ENCODE measurements around the gene NFU1. TPM values are rescaled to one million over a fixed set of nuclear protein-coding genes. Genes with fewer than 3 reads are reported as not detected.

The NFU1 gene
- total and polyA plus RNA-seq, 12 donors, result 47.3 to 117 (median 55.6) TPM

DNA sequence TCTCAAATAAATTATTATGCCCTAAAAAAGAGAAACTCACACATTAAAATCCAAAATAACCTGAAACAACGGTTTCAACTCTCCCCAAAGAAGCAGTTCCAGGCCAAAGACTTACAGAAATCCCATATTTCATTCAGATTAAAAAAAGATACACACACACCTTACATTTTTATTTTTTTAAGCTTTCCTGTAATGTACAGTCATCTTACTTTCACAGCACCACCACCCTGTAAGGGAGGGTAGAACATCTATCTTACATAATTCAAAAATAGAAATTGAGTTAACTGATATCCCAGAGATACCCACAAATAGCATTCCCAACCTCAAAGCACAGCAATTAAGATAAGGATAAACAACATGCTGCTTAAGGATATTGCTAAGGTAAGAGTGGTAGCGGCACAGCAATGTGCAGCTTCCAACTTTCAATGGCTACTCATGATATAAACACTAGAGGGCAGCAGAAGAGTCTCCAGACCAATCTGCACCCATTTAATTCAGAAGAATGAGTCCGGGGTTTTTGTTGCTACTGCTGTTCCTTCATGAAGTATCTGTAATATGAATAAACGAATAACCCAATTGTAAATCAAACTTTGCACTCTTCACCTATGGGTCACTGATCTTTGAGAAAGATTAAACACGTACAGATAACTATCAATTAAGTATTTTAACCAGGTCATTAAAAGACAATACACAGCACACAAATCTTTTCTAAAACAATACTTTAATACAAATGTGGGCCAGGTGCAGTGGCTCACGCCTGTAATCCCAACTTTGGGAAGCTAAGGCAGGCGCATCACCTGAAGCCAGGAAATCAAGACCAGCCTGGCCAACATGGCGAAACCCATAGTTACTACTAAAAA is 61.5 kb downstream of the NFU1 start:
- intact Hi-C loops (cut with DNase I), result no loop called here
- WGBS, 4 donors, result 70 to 76% (median 73%) methylated on average over 8 of the region's 8 CpGs
- H3K9me3 ChIP-seq (replicated peaks in 1 of 3), result no peaks in the 10 kb centered on the region

GRCh38 chr2:69372767-69373166 is 64.5 kb downstream of the NFU1 start:
- no peak for DNase-seq
- H3K4me3 ChIP-seq, result no peak overlapping the region
- no peaks in the 10 kb centered on the region for H3K27me3 ChIP-seq
- H3K4me1 ChIP-seq (replicated peaks in 1 of 2), result no peaks in the 10 kb centered on the region
- peaks cover 0 to 44% of the 10 kb centered on the region in 2 donors for H3K36me3 ChIP-seq (replicated peaks in 1 of 2)
- H3K27ac ChIP-seq, result no peak overlapping the region
- intact Hi-C loops (cut with DNase I), result no loop called here
- H3K9me3 ChIP-seq (replicated peaks in 1 of 3), result no peaks in the 10 kb centered on the region
- TF ChIP-seq POLR2A (IDR thresholded peaks at IDR 0.05), result no peak
- TF ChIP-seq, protein P1, sequence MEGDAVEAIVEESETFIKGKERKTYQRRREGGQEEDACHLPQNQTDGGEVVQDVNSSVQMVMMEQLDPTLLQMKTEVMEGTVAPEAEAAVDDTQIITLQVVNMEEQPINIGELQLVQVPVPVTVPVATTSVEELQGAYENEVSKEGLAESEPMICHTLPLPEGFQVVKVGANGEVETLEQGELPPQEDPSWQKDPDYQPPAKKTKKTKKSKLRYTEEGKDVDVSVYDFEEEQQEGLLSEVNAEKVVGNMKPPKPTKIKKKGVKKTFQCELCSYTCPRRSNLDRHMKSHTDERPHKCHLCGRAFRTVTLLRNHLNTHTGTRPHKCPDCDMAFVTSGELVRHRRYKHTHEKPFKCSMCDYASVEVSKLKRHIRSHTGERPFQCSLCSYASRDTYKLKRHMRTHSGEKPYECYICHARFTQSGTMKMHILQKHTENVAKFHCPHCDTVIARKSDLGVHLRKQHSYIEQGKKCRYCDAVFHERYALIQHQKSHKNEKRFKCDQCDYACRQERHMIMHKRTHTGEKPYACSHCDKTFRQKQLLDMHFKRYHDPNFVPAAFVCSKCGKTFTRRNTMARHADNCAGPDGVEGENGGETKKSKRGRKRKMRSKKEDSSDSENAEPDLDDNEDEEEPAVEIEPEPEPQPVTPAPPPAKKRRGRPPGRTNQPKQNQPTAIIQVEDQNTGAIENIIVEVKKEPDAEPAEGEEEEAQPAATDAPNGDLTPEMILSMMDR (IDR thresholded peaks at IDR 0.05), result no peak

More for the DNA sequence above, 61.5 kb downstream of the NFU1 start:
- H3K36me3 ChIP-seq (replicated peaks in 1 of 2), result peaks cover 0 to 14% of the 10 kb centered on the region in 2 donors
- H3K4me1 ChIP-seq (replicated peaks in 1 of 2), result no peaks in the 10 kb centered on the region
- H3K27ac ChIP-seq, result no peak overlapping the region
- TF ChIP-seq, protein P1 (IDR thresholded peaks at IDR 0.05), result peak; percentile 33 to 65 (median 45)
- no peak for TF ChIP-seq POLR2A (IDR thresholded peaks at IDR 0.05)
- no peak overlapping the region for H3K4me3 ChIP-seq
- DNase-seq, result peak in 1 of 7 donors; percentile 13
- no peaks in the 10 kb centered on the region for H3K27me3 ChIP-seq

DNA sequence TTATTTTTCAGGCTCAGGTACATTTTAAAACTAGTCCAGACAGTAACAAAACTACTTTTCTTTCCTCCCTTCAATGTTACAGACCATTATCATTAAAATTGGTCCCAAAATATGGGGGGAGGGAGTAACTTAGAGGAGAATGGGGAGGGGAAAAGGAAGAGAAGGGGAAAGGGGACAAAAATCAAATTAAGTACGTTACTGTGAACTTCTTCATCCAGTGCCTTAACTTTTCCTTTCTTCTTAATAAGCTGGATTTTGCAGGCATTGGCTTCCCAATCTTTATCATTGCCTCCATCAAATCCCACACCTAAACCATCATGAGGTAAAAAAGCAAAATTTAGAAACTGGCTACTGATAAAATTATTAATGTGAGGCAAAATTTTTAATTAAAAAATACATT is 67.4 kb downstream of the NFU1 start:
- Histone ChIP-seq H3K4me3 (no peak overlapping the region), H3K27me3 (no peaks in the 10 kb centered on the region), H3K4me1 (replicated peaks in 1 of 2) (no peaks in the 10 kb centered on the region), H3K27ac (no peak overlapping the region), H3K36me3 (replicated peaks in 1 of 2) (peaks cover 0 to 56% of the 10 kb centered on the region in 2 donors), H3K9me3 (replicated peaks in 1 of 3) (no peaks in the 10 kb centered on the region)
- no peak for DNase-seq
- WGBS, 4 donors, result 88 to 92% (median 91%) methylated on average over 1 of the region's 1 CpG
- intact Hi-C loops (cut with DNase I), result no loop called here
- TF ChIP-seq, protein P1 (IDR thresholded peaks at IDR 0.05), result no peak
- TF ChIP-seq POLR2A (IDR thresholded peaks at IDR 0.05), result no peak

GRCh38 chr2:69368588-69368987 is 68.6 kb downstream of the NFU1 start:
- Histone ChIP-seq H3K4me3 (no peak overlapping the region), H3K4me1 (replicated peaks in 1 of 2) (no peaks in the 10 kb centered on the region), H3K27me3 (no peaks in the 10 kb centered on the region), H3K27ac (no peak overlapping the region), H3K9me3 (replicated peaks in 1 of 3) (no peaks in the 10 kb centered on the region), H3K36me3 (replicated peaks in 1 of 2) (peaks cover 0 to 61% of the 10 kb centered on the region in 2 donors)
- no peak for DNase-seq
- intact Hi-C loops (cut with DNase I), result no loop called here
- 89 to 97% (median 94%) methylated on average over 7 of the region's 7 CpGs for WGBS, 4 donors
- TF ChIP-seq POLR2A (IDR thresholded peaks at IDR 0.05), result no peak
- TF ChIP-seq, protein P1 (IDR thresholded peaks at IDR 0.05), result no peak
